ENCODE results near the gene BRCA1.
"Not testable (repeated sequence)": the region's sequence is repeated elsewhere in the genome, so short reads cannot be mapped to it uniquely, and the experiment has no call there.

The BRCA1 gene

GRCh38 chr17:43011728-43012472 is 113.3 kb downstream of the BRCA1 start:
- H3K4me1 Mint-ChIP-seq, result peaks cover 30% of the 10 kb centered on the region
- H3K27ac Mint-ChIP-seq, result no peak overlapping the region
- H3K4me3 Mint-ChIP-seq, result no peak overlapping the region
- peaks cover 8% of the 10 kb centered on the region for H3K36me3 Mint-ChIP-seq
- H3K27me3 Mint-ChIP-seq, result no peaks in the 10 kb centered on the region
- no peaks in the 10 kb centered on the region for H3K9me3 Mint-ChIP-seq

GRCh38 chr17:43010667-43011308 is 114.4 kb downstream of the BRCA1 start:
- no peak overlapping the region for H3K4me3 Mint-ChIP-seq

GRCh38 chr17:43006639-43007551 is 118.3 kb downstream of the BRCA1 start, which contains the start of gene IFI35:
IFI35 (plus strand) TSS chr17:43006784; CDS start chr17:43006948, 164 bp downstream.
- peaks cover 33% of the 10 kb centered on the region for H3K4me1 Mint-ChIP-seq
- H3K4me3 Mint-ChIP-seq, result peak within 1 kb of the TSS; percentile 100
- peaks cover 3% of the 10 kb centered on the region for H3K36me3 Mint-ChIP-seq
- H3K27me3 Mint-ChIP-seq, result no peaks in the 10 kb centered on the region
- no peaks in the 10 kb centered on the region for H3K9me3 Mint-ChIP-seq
- H3K27ac Mint-ChIP-seq, result peak within 1 kb of the TSS; percentile 100

More at GRCh38 chr17:43010667-43011308, 114.4 kb downstream of the BRCA1 start:
- no peaks in the 10 kb centered on the region for H3K9me3 Mint-ChIP-seq
- H3K36me3 Mint-ChIP-seq, result peaks cover 10% of the 10 kb centered on the region
- H3K27me3 Mint-ChIP-seq, result no peaks in the 10 kb centered on the region
- peaks cover 36% of the 10 kb centered on the region for H3K4me1 Mint-ChIP-seq
- H3K27ac Mint-ChIP-seq, result peak overlapping the region; percentile 52

GRCh38 chr17:43003542-43004172 is 121.5 kb downstream of the BRCA1 start:
- H3K27me3 Mint-ChIP-seq, result no peaks in the 10 kb centered on the region
- H3K4me3 Mint-ChIP-seq, result no peak overlapping the region
- peaks cover 27% of the 10 kb centered on the region for H3K4me1 Mint-ChIP-seq
- H3K36me3 Mint-ChIP-seq, result peaks cover 17% of the 10 kb centered on the region
- H3K9me3 Mint-ChIP-seq, result no peaks in the 10 kb centered on the region
- peak overlapping the region; percentile 69 for H3K27ac Mint-ChIP-seq

- H3K27me3 Mint-ChIP-seq, H3K9me3 Mint-ChIP-seq: not testable (repeated sequence)
- Mint-ChIP-seq H3K27ac (peak overlapping the region; percentile 74), H3K4me1 (peaks cover 24% of the 10 kb centered on the region), H3K4me3 (peak overlapping the region; percentile 11), H3K36me3 (peaks cover 16% of the 10 kb centered on the region)
These were observed 124.3 kb downstream of the BRCA1 start for GRCh38 chr17:43000894-43001293.

GRCh38 chr17:42999003-42999525 is 126.1 kb downstream of the BRCA1 start:
- no peaks in the 10 kb centered on the region for H3K27me3 Mint-ChIP-seq
- peak overlapping the region; percentile 99 for H3K27ac Mint-ChIP-seq
- H3K36me3 Mint-ChIP-seq, result peaks cover 16% of the 10 kb centered on the region
- H3K9me3 Mint-ChIP-seq, result no peaks in the 10 kb centered on the region
- peak overlapping the region; percentile 98 for H3K4me3 Mint-ChIP-seq
- H3K4me1 Mint-ChIP-seq, result peaks cover 24% of the 10 kb centered on the region

- Mint-ChIP-seq H3K27me3 (no peaks in the 10 kb centered on the region), H3K27ac (peak within 1 kb of the TSS; percentile 99), H3K4me3 (peak within 1 kb of the TSS; percentile 98), H3K36me3 (peaks cover 16% of the 10 kb centered on the region), H3K9me3 (no peaks in the 10 kb centered on the region), H3K4me1 (peaks cover 24% of the 10 kb centered on the region)
These were observed 126.9 kb downstream of the BRCA1 start, which contains the start of gene RPL27 for GRCh38 chr17:42997984-42998938. RPL27 (plus strand) TSS chr17:42998419; CDS start chr17:42998751, 332 bp downstream.

GRCh38 chr17:42997390-42997983 is 127.7 kb downstream of the BRCA1 start:
- Mint-ChIP-seq H3K4me1 (peaks cover 24% of the 10 kb centered on the region), H3K36me3 (peaks cover 16% of the 10 kb centered on the region), H3K27ac (peak overlapping the region; percentile 99), H3K9me3 (no peaks in the 10 kb centered on the region), H3K4me3 (peak overlapping the region; percentile 98), H3K27me3 (no peaks in the 10 kb centered on the region)
